Measurements from ENCODE around the gene LRRC8B. TPM values are rescaled to one million over a fixed set of nuclear protein-coding genes. Genes with fewer than 3 reads are reported as not detected.

LRRC8B gene
- total and polyA plus RNA-seq, 2 of the 13 experiments (the other 11 are each of a cell fraction or from before 2014, with no cell fraction given) = 4.9 to 7.6 TPM

DNA sequence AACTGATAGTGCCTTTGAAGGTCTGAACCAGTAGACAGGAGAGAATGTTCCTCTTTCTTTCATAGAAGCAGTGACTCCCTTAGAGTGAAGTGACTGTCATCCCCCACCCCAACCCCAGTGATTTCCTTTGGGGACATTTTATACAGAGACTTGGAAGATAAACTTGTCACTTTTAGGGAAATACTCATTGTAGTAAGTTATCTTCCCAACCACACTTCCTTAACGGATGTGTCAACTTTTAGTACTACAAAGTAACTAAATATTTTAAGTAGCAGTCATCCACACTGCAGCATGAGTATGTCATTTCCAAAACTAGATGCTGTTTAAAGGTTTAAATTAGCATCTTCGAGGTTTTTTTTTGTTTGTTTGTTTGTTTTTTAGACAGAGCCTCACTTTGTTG is 13.7 kb downstream of the LRRC8B start (continued):
- TF ChIP-seq FOXO1 (CRISPR knock-in tag; IDR thresholded peaks at IDR 0.05) (no peak), ZNF317 (CRISPR knock-in tag; IDR thresholded peaks at IDR 0.05) (no peak)
- TF ChIP-seq, protein P1, sequence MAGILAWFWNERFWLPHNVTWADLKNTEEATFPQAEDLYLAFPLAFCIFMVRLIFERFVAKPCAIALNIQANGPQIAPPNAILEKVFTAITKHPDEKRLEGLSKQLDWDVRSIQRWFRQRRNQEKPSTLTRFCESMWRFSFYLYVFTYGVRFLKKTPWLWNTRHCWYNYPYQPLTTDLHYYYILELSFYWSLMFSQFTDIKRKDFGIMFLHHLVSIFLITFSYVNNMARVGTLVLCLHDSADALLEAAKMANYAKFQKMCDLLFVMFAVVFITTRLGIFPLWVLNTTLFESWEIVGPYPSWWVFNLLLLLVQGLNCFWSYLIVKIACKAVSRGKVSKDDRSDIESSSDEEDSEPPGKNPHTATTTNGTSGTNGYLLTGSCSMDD (CRISPR knock-in tag; IDR thresholded peaks at IDR 0.05) = no peak

DNA sequence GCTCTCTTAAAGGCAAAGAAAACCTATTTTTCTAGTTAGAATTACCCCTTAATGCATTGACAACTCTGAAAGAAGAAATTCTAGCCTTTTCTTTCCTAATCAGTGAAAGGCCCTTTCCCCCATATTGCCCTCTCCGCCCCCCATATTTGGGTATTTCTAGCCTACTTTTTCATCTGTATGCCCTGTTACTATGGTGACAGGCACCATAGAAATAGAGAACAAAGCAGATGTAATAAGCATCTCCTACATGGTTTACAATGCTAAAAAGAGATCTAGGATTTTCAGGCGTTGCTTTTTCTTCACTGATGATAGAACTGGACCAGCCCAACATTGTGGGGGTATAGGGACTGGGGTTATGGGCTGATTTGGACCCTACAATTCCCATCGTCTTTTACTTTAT is 14.5 kb downstream of the LRRC8B start:
- CTCF ChIA-PET (ENCODE audit: low intra/inter-chr PET ratio, low total read pairs) = no interaction called here
- Histone ChIP-seq H4K20me1 (ENCODE audit: insufficient read depth, low read length) (no peaks in the 10 kb centered on the region), H3K4me3 (replicated peaks in 1 of 3; ENCODE audit: insufficient read depth in 1 of 3, low read depth in 2 of 3, low read length in 3 of 3) (no peak overlapping the region), H3K36me3 (replicated peaks in 1 of 2; ENCODE audit: control insufficient read depth in 1 of 2, insufficient read depth in 2 of 2, low read length in 2 of 2) (no peaks in the 10 kb centered on the region), H3K9ac (ENCODE audit: insufficient read depth, low read depth, low read length) (no peak overlapping the region), H3K27ac (ENCODE audit: extremely low read length, insufficient read depth, low read length) (no peak overlapping the region), H3K9me3 (ENCODE audit: low read length) (no peaks in the 10 kb centered on the region), H3K4me1 (ENCODE audit: insufficient read depth, low read length) (no peaks in the 10 kb centered on the region), H3K27me3 (ENCODE audit: control insufficient read depth in 1 of 2, insufficient read depth in 2 of 2, low read length in 2 of 2) (no peaks in the 10 kb centered on the region), H3K4me2 (ENCODE audit: low read depth, low read length) (no peak overlapping the region), H3K79me2 (ENCODE audit: insufficient read depth, low read length) (peaks cover 13% of the 10 kb centered on the region), H2AFZ (ENCODE audit: low read length) (no peak overlapping the region)
- 98% methylated on average over 3 of the region's 3 CpGs for WGBS (ENCODE audit: low lambda C conversion rate)
- DNase-seq (ENCODE audit: low spot score) (no peak), ATAC-seq (no peak), FAIRE-seq (no peak)
- intact Hi-C loops (cut with micrococcal nuclease; ENCODE audit: unreplicated experiment) = no loop called here
- in situ Hi-C loops (cut with HindIII; ENCODE audit: extremely low pct_ligation_motif_present, low pct_unique_long_range_greater_than_20kb) = no loop called here
- POLR2A ChIA-PET = no interaction called here
- no TSS peak for BruUV-seq (replicated peaks)
- TF ChIP-seq, protein P2, sequence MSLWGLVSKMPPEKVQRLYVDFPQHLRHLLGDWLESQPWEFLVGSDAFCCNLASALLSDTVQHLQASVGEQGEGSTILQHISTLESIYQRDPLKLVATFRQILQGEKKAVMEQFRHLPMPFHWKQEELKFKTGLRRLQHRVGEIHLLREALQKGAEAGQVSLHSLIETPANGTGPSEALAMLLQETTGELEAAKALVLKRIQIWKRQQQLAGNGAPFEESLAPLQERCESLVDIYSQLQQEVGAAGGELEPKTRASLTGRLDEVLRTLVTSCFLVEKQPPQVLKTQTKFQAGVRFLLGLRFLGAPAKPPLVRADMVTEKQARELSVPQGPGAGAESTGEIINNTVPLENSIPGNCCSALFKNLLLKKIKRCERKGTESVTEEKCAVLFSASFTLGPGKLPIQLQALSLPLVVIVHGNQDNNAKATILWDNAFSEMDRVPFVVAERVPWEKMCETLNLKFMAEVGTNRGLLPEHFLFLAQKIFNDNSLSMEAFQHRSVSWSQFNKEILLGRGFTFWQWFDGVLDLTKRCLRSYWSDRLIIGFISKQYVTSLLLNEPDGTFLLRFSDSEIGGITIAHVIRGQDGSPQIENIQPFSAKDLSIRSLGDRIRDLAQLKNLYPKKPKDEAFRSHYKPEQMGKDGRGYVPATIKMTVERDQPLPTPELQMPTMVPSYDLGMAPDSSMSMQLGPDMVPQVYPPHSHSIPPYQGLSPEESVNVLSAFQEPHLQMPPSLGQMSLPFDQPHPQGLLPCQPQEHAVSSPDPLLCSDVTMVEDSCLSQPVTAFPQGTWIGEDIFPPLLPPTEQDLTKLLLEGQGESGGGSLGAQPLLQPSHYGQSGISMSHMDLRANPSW (CRISPR knock-in tag; IDR thresholded peaks at IDR 0.05; ENCODE audit: borderline replicate concordance) = no peak
- TF ChIP-seq NR1H2 (CRISPR knock-in tag; IDR thresholded peaks at IDR 0.05; ENCODE audit: borderline replicate concordance, low read depth) (no peak), ZSCAN25 (CRISPR knock-in tag; IDR thresholded peaks at IDR 0.05) (no peak), TBX2 (CRISPR knock-in tag; IDR thresholded peaks at IDR 0.05; ENCODE audit: borderline replicate concordance) (no peak), HMG20B (CRISPR knock-in tag; conservative IDR thresholded peaks at IDR 0.05) (no peak), NFE2 (CRISPR knock-in tag; IDR thresholded peaks at IDR 0.05) (no peak), HMGA1 (CRISPR knock-in tag; conservative IDR thresholded peaks at IDR 0.05) (no peak), FIP1L1 (IDR thresholded peaks at IDR 0.05; ENCODE audit: borderline replicate concordance, insufficient read depth, low read depth, low read length) (no peak), ZNF772 (CRISPR knock-in tag; IDR thresholded peaks at IDR 0.05) (no peak), PHF21A (CRISPR knock-in tag; IDR thresholded peaks at IDR 0.05) (no peak), TAF1 (CRISPR knock-in tag; IDR thresholded peaks at IDR 0.05) (no peak), PTBP1 (IDR thresholded peaks at IDR 0.05; ENCODE audit: low read depth, low read length, poor library complexity, severe bottlenecking) (no peak), ZC3H4 (CRISPR knock-in tag; IDR thresholded peaks at IDR 0.05; ENCODE audit: borderline replicate concordance) (no peak), EZH2 (conservative IDR thresholded peaks at IDR 0.05; ENCODE audit: low read depth, low read length) (no peak), ZNF780A (CRISPR knock-in tag; IDR thresholded peaks at IDR 0.05) (no peak)
- TF ChIP-seq, protein P3, sequence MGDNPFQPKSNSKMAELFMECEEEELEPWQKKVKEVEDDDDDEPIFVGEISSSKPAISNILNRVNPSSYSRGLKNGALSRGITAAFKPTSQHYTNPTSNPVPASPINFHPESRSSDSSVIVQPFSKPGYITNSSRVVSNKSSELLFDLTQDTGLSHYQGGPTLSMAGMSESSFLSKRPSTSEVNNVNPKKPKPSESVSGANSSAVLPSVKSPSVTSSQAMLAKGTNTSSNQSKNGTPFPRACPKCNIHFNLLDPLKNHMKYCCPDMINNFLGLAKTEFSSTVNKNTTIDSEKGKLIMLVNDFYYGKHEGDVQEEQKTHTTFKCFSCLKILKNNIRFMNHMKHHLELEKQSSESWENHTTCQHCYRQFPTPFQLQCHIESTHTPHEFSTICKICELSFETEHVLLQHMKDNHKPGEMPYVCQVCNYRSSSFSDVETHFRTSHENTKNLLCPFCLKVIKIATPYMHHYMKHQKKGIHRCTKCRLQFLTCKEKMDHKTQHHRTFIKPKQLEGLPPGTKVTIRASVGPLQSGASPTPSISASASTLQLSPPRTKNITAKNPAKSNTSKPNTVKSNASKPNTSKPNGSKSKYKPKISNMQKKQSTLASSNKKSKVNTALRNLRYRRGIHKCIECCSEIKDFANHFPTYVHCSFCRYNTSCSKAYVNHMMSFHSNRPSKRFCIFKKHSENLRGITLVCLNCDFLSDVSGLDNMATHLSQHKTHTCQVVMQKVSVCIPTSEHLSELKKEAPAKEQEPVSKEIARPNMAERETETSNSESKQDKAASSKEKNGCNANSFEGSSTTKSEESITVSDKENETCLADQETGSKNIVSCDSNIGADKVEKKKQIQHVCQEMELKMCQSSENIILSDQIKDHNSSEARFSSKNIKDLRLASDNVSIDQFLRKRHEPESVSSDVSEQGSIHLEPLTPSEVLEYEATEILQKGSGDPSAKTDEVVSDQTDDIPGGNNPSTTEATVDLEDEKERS (CRISPR knock-in tag; IDR thresholded peaks at IDR 0.05) = no peak
